DOHH2 (cell line): ENCODE measurements around the gene WAC.

Experiments
- EZH2phosphoT487 ChIP-seq: fragments of 200-600 bp; sonication (generic); IDR thresholded peaks from 2 replicates; pipeline ENCODE4 v1.6.1; 2017; ENCODE audit warnings: borderline replicate concordance, mild to moderate bottlenecking, antibody characterized with exemption, low read length, moderate library complexity, mixed read lengths
- TF ChIP-seq, protein P1 (sequence below): fragments of 200-600 bp; sonication (generic); IDR thresholded peaks from one replicate; pipeline ENCODE4 v1.5.1; 2014; ENCODE audit warnings: antibody characterized with exemption, mild to moderate bottlenecking, low read depth, low read length; ENCODE audit not compliant: poor library complexity, severe bottlenecking

DNA sequence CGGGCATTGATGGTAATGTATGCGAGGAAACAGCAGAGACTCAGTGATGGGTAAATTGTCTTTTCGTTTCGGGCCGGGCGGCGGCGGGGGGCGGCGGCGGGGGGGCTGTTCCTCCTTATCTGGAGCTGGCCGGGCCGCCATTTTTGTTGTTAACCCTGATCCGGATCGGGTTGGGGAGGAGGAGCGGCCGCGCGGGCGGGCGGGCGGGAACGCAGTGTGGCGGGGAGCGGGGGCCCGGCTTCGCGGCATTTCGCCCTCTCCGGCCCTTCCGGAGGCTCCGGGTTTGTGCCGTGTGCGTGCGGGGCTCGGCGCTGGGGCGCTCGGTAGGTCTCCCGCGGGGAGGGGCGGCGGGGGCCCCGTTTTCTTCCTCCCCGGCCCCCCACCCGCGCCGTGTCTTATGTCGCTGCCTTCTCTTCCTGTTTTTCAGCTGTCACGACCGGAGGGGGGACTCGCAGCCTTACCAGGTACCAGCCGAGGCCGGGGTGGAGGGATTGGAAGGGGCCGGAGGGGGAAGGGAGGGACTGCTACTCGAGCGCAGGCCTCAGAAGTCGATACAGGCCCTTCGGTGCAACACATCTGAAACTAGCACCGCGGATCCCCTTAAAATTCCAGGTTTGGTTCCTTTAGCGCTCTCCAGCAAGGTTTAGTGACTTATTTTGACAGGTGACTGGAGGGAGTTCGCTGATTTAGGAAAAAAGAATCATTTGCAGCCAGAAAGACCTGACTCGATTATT lies 820 bp downstream of the WAC start:
- TF ChIP-seq, protein P1, sequence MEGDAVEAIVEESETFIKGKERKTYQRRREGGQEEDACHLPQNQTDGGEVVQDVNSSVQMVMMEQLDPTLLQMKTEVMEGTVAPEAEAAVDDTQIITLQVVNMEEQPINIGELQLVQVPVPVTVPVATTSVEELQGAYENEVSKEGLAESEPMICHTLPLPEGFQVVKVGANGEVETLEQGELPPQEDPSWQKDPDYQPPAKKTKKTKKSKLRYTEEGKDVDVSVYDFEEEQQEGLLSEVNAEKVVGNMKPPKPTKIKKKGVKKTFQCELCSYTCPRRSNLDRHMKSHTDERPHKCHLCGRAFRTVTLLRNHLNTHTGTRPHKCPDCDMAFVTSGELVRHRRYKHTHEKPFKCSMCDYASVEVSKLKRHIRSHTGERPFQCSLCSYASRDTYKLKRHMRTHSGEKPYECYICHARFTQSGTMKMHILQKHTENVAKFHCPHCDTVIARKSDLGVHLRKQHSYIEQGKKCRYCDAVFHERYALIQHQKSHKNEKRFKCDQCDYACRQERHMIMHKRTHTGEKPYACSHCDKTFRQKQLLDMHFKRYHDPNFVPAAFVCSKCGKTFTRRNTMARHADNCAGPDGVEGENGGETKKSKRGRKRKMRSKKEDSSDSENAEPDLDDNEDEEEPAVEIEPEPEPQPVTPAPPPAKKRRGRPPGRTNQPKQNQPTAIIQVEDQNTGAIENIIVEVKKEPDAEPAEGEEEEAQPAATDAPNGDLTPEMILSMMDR: no peak
- TF ChIP-seq EZH2phosphoT487: no peak
